ENCODE measurements around the gene FOXO3.

GRCh38 chr6:108604156-108604555 is 43.4 kb downstream of the FOXO3 start:
- TF ChIP-seq POLR2A (IDR thresholded peaks at IDR 0.05) (no peak), CTCF (IDR thresholded peaks at IDR 0.05) (no peak), POLR2AphosphoS5 (IDR thresholded peaks at IDR 0.05) (no peak)
